Prostate gland (tissue), 2 donors: ENCODE measurements around the gene CCDC63.

Experiments used
- POLR2A ChIP-seq: fragments of 450-650 bp; IDR thresholded peaks from one replicate; pipeline ENCODE4 v1.6.1; 2016; ENCODE audit warnings: antibody characterized with exemption, mild to moderate bottlenecking
- TF ChIP-seq, protein P1 (sequence below), 4 experiments: fragments of 200-600 bp in 2 of 4; fragments of 450-650 bp in 2 of 4; sonication (generic) in 2 of 4; IDR thresholded peaks; 1 replicate in 3 of 4; 2 replicates in 1 of 4; pipeline ENCODE4 v1.5.1; 2016 to 2019; ENCODE audit warnings: antibody characterized with exemption in 4 of 4, mild to moderate bottlenecking in 2 of 4, moderate library complexity in 2 of 4

DNA sequence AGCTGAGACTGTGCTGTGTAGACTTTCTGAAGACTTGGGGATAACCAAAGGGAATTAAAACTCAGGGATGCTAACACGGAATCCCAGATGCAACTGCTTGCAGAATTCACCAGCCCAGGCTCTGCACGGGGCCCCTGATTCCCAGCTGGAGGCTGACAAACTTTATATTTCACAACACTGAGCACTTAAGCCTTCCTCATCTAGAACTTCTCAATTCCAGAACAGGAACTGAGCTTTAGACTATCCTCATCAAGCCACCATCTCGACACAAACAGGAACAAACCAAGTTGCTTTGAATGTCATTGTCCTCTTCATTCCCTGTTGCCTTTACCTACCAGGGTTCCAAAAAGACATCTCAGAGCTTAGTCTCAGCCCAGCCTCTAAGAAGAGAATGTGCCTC, 22.2 kb downstream of the CCDC63 start:
- no peak for TF ChIP-seq POLR2A
- TF ChIP-seq, protein P1, sequence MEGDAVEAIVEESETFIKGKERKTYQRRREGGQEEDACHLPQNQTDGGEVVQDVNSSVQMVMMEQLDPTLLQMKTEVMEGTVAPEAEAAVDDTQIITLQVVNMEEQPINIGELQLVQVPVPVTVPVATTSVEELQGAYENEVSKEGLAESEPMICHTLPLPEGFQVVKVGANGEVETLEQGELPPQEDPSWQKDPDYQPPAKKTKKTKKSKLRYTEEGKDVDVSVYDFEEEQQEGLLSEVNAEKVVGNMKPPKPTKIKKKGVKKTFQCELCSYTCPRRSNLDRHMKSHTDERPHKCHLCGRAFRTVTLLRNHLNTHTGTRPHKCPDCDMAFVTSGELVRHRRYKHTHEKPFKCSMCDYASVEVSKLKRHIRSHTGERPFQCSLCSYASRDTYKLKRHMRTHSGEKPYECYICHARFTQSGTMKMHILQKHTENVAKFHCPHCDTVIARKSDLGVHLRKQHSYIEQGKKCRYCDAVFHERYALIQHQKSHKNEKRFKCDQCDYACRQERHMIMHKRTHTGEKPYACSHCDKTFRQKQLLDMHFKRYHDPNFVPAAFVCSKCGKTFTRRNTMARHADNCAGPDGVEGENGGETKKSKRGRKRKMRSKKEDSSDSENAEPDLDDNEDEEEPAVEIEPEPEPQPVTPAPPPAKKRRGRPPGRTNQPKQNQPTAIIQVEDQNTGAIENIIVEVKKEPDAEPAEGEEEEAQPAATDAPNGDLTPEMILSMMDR (IDR thresholded peaks at IDR 0.05), result no peak
